CD8-positive, alpha-beta memory T cell (primary cell): Measurements from ENCODE around the gene PAFAH1B2. TPM values are rescaled to one million over a fixed set of nuclear protein-coding genes. Genes with fewer than 3 reads are reported as not detected.
"Not testable (repeated sequence)": the region's sequence is repeated elsewhere in the genome, so short reads cannot be mapped to it uniquely, and the experiment has no call there.

Source experiments
- CTCF ChIA-PET: fragments of 350-600 bp; sonication (Branson Sonifier 250); formaldehyde crosslinking; loops from one replicate; lab custom pipeline; 2021; ENCODE audit warnings: antibody characterized with exemption; lab: Charles Lee
- POLR2A ChIA-PET: fragments of 350-600 bp; sonication (Branson Sonifier 250); formaldehyde crosslinking; loops from one replicate; lab custom pipeline; 2021; ENCODE audit warnings: antibody characterized with exemption; lab: Charles Lee
- DNase-seq, 5 donors: peaks; one replicate each; pipeline versions ENCODE4 v3.0.0 to v3.0.0-alpha.2; 2020 to 2022; ENCODE audit warnings: mixed read lengths in 1 of 5
- H3K27ac ChIP-seq: one replicate; pipeline ENCODE4 v1.7.0; 2013; ENCODE audit warnings: low read depth, mild to moderate bottlenecking, low read length, moderate library complexity
- H3K27me3 ChIP-seq: 2 replicates; pipeline ENCODE4 v1.7.0; 2013; ENCODE audit warnings: low read length, mild to moderate bottlenecking; ENCODE audit not compliant: insufficient read depth, poor library complexity, severe bottlenecking
- H3K36me3 ChIP-seq: 2 replicates; pipeline ENCODE4 v1.7.0; 2013; ENCODE audit warnings: mild to moderate bottlenecking, low read length, moderate library complexity; ENCODE audit not compliant: insufficient read depth
- H3K4me1 ChIP-seq: 2 replicates; pipeline ENCODE4 v1.7.0; 2013; ENCODE audit warnings: mild to moderate bottlenecking, low read length, moderate library complexity; ENCODE audit not compliant: insufficient read depth
- H3K4me3 ChIP-seq: 2 replicates; pipeline ENCODE4 v1.7.0; 2013; ENCODE audit warnings: mild to moderate bottlenecking, low read length
- H3K9me3 ChIP-seq: 2 replicates; pipeline ENCODE4 v1.7.0; 2013; ENCODE audit warnings: mild to moderate bottlenecking, low read length
- H3K27ac Mint-ChIP-seq, 8 donors: one replicate each; pipeline ENCODE4 v1.8.0; 2020 to 2021; ENCODE audit warnings: mixed read lengths in 8 of 8, mild to moderate bottlenecking in 6 of 8, inconsistent platforms in 3 of 8, moderate library complexity in 3 of 8
- H3K27me3 Mint-ChIP-seq, 2 donors: one replicate each; pipeline ENCODE4 v1.8.0; 2020 to 2021; ENCODE audit warnings: mixed read lengths in 2 of 2, mild to moderate bottlenecking in 1 of 2, moderate library complexity in 1 of 2
- H3K36me3 Mint-ChIP-seq, 3 donors: one replicate each; pipeline ENCODE4 v1.8.0; 2020 to 2021; ENCODE audit warnings: mixed read lengths in 3 of 3, inconsistent platforms in 1 of 3, mild to moderate bottlenecking in 1 of 3
- H3K4me1 Mint-ChIP-seq, 3 donors: one replicate each; pipeline ENCODE4 v1.8.0; 2020 to 2021; ENCODE audit warnings: mixed read lengths in 3 of 3, inconsistent platforms in 1 of 3, mild to moderate bottlenecking in 1 of 3
- H3K4me3 Mint-ChIP-seq, 7 donors: one replicate each; pipeline ENCODE4 v1.8.0; 2020 to 2021; ENCODE audit warnings: mixed read lengths in 7 of 7, mild to moderate bottlenecking in 6 of 7, moderate library complexity in 4 of 7, inconsistent platforms in 2 of 7
- H3K9me3 Mint-ChIP-seq, 5 donors: one replicate each; pipeline ENCODE4 v1.8.0; 2020 to 2022; ENCODE audit warnings: mixed read lengths in 5 of 5, mild to moderate bottlenecking in 3 of 5, moderate library complexity in 2 of 5, inconsistent platforms in 1 of 5
- polyA plus RNA-seq: library from polyadenylated mRNA; unstranded; fragments of 300-500 nt; fragmentation: Illumina TruSeq; gene quantifications from one replicate; pipeline ENCODE4 v1.2.3, GENCODE V29; 2021
- total RNA-seq, 2 experiments: library from RNA; stranded (reverse); gene quantifications; one replicate each; pipeline ENCODE4 v1.2.3, GENCODE V29; 2021

The PAFAH1B2 gene
- total and polyA plus RNA-seq, 3 experiments from 2014 or later, result 15.9 to 84.5 (median 79.5) TPM

DNA sequence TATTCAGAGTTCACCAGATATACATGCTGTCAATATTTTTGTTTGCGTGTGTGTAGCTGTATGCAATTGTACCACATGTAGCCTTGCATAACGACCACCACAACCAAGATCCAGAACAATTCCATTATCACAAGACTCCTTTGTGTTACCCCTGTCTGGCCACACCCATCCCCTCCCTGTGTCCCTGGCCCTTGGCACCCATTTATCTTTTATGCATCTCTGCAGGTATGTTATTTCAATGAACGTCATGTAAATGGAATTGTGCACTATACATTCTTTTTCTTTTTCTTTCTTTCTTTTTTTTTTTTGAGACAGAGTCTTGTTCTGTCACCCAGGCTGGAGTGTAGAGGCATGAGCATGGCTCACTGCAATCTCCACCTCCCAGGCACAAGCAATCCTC, 9.7 kb upstream of the PAFAH1B2 start:
- H3K27ac Mint-ChIP-seq, result no peak overlapping the region
- Histone ChIP-seq H3K27ac (no peak overlapping the region), H3K9me3 (no peaks in the 10 kb centered on the region), H3K36me3 (no peaks in the 10 kb centered on the region), H3K4me3 (no peak overlapping the region), H3K4me1 (no peaks in the 10 kb centered on the region), H3K27me3 (no peaks in the 10 kb centered on the region)
- H3K4me3 Mint-ChIP-seq, result no peak overlapping the region
- DNase-seq, result no peak
- CTCF ChIA-PET, result interaction anchor here (1.3 kb wide), 1 partner anchor 393 kb away, joined by 3 read pairs; no protein-coding TSS in a partner anchor
- POLR2A ChIA-PET, result no interaction called here
- no peaks in the 10 kb centered on the region for H3K9me3 Mint-ChIP-seq
- H3K36me3 Mint-ChIP-seq, result peaks cover 0 to 2% (median 0%) of the 10 kb centered on the region in 3 donors
- H3K4me1 Mint-ChIP-seq, result peaks cover 0 to 4% (median 0%) of the 10 kb centered on the region in 3 donors
- peaks cover 0 to 7% of the 10 kb centered on the region in 2 donors for H3K27me3 Mint-ChIP-seq

DNA sequence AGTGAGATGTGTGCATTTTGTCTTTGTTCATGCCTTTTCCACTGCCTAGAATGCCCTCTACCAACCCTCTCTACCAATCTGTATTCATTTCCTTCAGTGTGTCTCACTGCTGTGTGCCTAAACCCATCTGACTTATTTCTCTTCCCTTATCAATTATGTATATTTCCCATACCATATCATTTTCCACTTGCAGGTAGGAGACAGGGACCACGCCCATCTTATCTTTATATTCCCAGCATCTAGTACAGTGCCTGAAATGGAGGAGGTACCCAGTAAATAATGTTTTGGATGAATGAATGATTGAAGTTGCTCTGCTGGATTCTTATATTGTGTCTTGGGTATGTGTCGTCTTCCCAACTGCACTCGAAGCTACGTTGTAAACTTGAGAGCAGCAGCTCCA, 9.1 kb upstream of the PAFAH1B2 start:
- H3K27me3 Mint-ChIP-seq, H3K9me3 ChIP-seq, CTCF ChIA-PET, H3K4me1 Mint-ChIP-seq, H3K27ac ChIP-seq, H3K4me1 ChIP-seq, H3K9me3 Mint-ChIP-seq, DNase-seq, H3K36me3 ChIP-seq, H3K36me3 Mint-ChIP-seq, H3K27ac Mint-ChIP-seq, H3K4me3 Mint-ChIP-seq, H3K27me3 ChIP-seq, H3K4me3 ChIP-seq, POLR2A ChIA-PET: not testable (repeated sequence)

- H3K27ac ChIP-seq, POLR2A ChIA-PET, H3K36me3 ChIP-seq, DNase-seq, H3K4me3 ChIP-seq, H3K36me3 Mint-ChIP-seq, CTCF ChIA-PET, H3K4me1 Mint-ChIP-seq, H3K4me1 ChIP-seq, H3K27ac Mint-ChIP-seq, H3K9me3 Mint-ChIP-seq, H3K4me3 Mint-ChIP-seq, H3K9me3 ChIP-seq, H3K27me3 ChIP-seq: not testable (repeated sequence)
- H3K27me3 Mint-ChIP-seq, result peaks cover 13 to 15% of the 10 kb centered on the region in 2 donors
Measured at GRCh38 chr11:117137223-117138086, 6.6 kb upstream of the PAFAH1B2 start.

DNA sequence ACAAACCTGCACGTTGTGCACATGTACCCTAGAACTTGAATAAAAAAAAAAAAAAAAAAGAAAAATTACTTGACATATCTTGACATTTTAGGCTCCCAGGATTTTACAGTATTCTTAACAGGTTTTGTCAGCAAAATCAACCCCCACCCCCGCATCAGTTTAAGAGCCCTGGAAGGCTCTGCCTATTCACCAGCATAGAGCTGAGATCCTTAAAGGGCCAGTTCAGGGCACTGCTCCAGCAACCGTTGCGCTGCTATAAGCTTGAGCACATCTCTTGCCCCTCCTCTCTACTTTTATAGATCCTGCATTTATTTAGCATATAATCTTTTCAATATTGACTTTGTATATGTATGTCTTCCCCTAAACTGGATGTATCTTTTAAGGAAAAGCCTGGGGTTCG, 697 bp upstream of the PAFAH1B2 start:
- peaks cover 31% of the 10 kb centered on the region for H3K4me1 ChIP-seq
- peak overlapping the region; percentile 80 for H3K27ac ChIP-seq
- H3K4me1 Mint-ChIP-seq, result peaks cover 37 to 51% (median 46%) of the 10 kb centered on the region in 3 donors
- H3K36me3 ChIP-seq, result no peaks in the 10 kb centered on the region
- no peak for DNase-seq
- no peaks in the 10 kb centered on the region for H3K27me3 ChIP-seq
- H3K36me3 Mint-ChIP-seq, result peaks cover 1 to 36% (median 3%) of the 10 kb centered on the region in 3 donors
- peak overlapping the region; percentile 98 for H3K4me3 ChIP-seq
- H3K27ac Mint-ChIP-seq, result peak overlapping the region; percentile 88 to 99 (median 96)
- ChIA-PET CTCF (interaction anchor here (0.7 to 2.0 kb wide), 4 partner anchors 17 to 308 kb away, joined by 3 to 8 read pairs (median 6); no protein-coding TSS in a partner anchor), POLR2A (interaction anchor here (0.7 to 2.8 kb wide), 6 partner anchors 17 to 356 kb away, joined by 4 to 15 read pairs (median 7); partner anchors contain the start of genes SIDT2 and ZPR1)
- H3K9me3 Mint-ChIP-seq, result no peaks in the 10 kb centered on the region
- no peaks in the 10 kb centered on the region for H3K9me3 ChIP-seq
- H3K4me3 Mint-ChIP-seq, result peak overlapping the region; percentile 88 to 99 (median 95)
- H3K27me3 Mint-ChIP-seq, result peaks cover 9 to 15% of the 10 kb centered on the region in 2 donors

GRCh38 chr11:117144477-117145392, 648 bp downstream of the PAFAH1B2 start:
- Histone ChIP-seq H3K4me1 (peaks cover 31% of the 10 kb centered on the region), H3K27me3 (no peaks in the 10 kb centered on the region), H3K4me3 (peak overlapping the region; percentile 98), H3K36me3 (no peaks in the 10 kb centered on the region), H3K27ac (peak overlapping the region; percentile 80), H3K9me3 (no peaks in the 10 kb centered on the region)
- peak overlapping the region; percentile 91 to 99 (median 96) for H3K4me3 Mint-ChIP-seq
- peaks cover 40 to 56% (median 53%) of the 10 kb centered on the region in 3 donors for H3K4me1 Mint-ChIP-seq
- H3K27me3 Mint-ChIP-seq, result peaks cover 5 to 12% of the 10 kb centered on the region in 2 donors
- DNase-seq, result peak in 3 of 5 donors; percentile 21 to 44 (median 36)
- CTCF ChIA-PET, result interaction anchor here (0.7 to 2.6 kb wide), 9 partner anchors 12 to 354 kb away, joined by 3 to 8 read pairs (median 5); partner anchors contain the start of gene APOA5
- peaks cover 1 to 41% (median 3%) of the 10 kb centered on the region in 3 donors for H3K36me3 Mint-ChIP-seq
- H3K27ac Mint-ChIP-seq, result peak overlapping the region; percentile 83 to 99 (median 96)
- no peaks in the 10 kb centered on the region for H3K9me3 Mint-ChIP-seq
- POLR2A ChIA-PET, result interaction anchor here (0.5 to 2.8 kb wide), 9 partner anchors 11 to 854 kb away, joined by 3 to 15 read pairs (median 5); partner anchors contain the start of genes SIDT2 and ZPR1

- ChIA-PET POLR2A (interaction anchor here (0.5 to 2.8 kb wide), 6 partner anchors 12 to 1194 kb away, joined by 3 to 15 read pairs (median 6); partner anchors contain the start of genes SIDT2 and ZPR1), CTCF (interaction anchor here (0.7 to 2.6 kb wide), 6 partner anchors 11 to 355 kb away, joined by 3 to 7 read pairs (median 4); partner anchors contain the start of gene APOA5)
- peaks cover 5% of the 10 kb centered on the region in 2 donors for H3K27me3 Mint-ChIP-seq
- H3K36me3 Mint-ChIP-seq, result peaks cover 1 to 44% (median 3%) of the 10 kb centered on the region in 3 donors
- H3K9me3 Mint-ChIP-seq, result no peaks in the 10 kb centered on the region
- peak overlapping the region; percentile 91 to 99 (median 96) for H3K4me3 Mint-ChIP-seq
- peak overlapping the region; percentile 98 for H3K4me3 ChIP-seq
- no peaks in the 10 kb centered on the region for H3K36me3 ChIP-seq
- no peaks in the 10 kb centered on the region for H3K9me3 ChIP-seq
- H3K4me1 Mint-ChIP-seq, result peaks cover 43 to 61% (median 57%) of the 10 kb centered on the region in 3 donors
- H3K27ac ChIP-seq, result peak overlapping the region; percentile 80
- no peaks in the 10 kb centered on the region for H3K27me3 ChIP-seq
- DNase-seq, result peak in 1 of 5 donors; percentile 1
- peak overlapping the region; percentile 83 to 99 (median 96) for H3K27ac Mint-ChIP-seq
- H3K4me1 ChIP-seq, result peaks cover 31% of the 10 kb centered on the region
Measured at GRCh38 chr11:117145393-117145761, 1.3 kb downstream of the PAFAH1B2 start.

GRCh38 chr11:117146521-117146920, 2.4 kb downstream of the PAFAH1B2 start:
- ChIA-PET CTCF (interaction anchor here (0.9 to 1.6 kb wide), 3 partner anchors 11 to 359 kb away, joined by 3 to 4 read pairs (median 3); partner anchors contain the start of gene ZPR1), POLR2A (interaction anchor here (0.6 kb wide), 1 partner anchor 26 kb away, joined by 3 read pairs; no protein-coding TSS in a partner anchor)
- H3K27me3 ChIP-seq, result no peaks in the 10 kb centered on the region
- peak overlapping the region in 4 of 7 donors; percentile 91 to 97 (median 96) for H3K4me3 Mint-ChIP-seq
- H3K4me3 ChIP-seq, result no peak overlapping the region
- H3K36me3 Mint-ChIP-seq, result peaks cover 1 to 50% (median 3%) of the 10 kb centered on the region in 3 donors
- no peaks in the 10 kb centered on the region for H3K9me3 Mint-ChIP-seq
- H3K36me3 ChIP-seq, result no peaks in the 10 kb centered on the region
- H3K27ac ChIP-seq, result no peak overlapping the region
- no peak for DNase-seq
- peaks cover 31% of the 10 kb centered on the region for H3K4me1 ChIP-seq
- peak overlapping the region in 4 of 8 donors; percentile 31 to 97 (median 68) for H3K27ac Mint-ChIP-seq
- H3K4me1 Mint-ChIP-seq, result peaks cover 46 to 70% (median 63%) of the 10 kb centered on the region in 3 donors
- no peaks in the 10 kb centered on the region for H3K9me3 ChIP-seq
- H3K27me3 Mint-ChIP-seq, result peaks cover 0 to 3% of the 10 kb centered on the region in 2 donors
